NB4 (cell line): ENCODE data around the gene LMO1.
A peak's percentile ranks its signal among the peaks of the same experiment; 100 is the strongest.

Experiments used
- DNase-seq: peaks from one replicate; pipeline ENCODE4 v3.0.0; 2010; ENCODE audit warnings: low read depth
- H3K4me3 ChIP-seq: one replicate; pipeline ENCODE4 v1.5.1; 2011; ENCODE audit warnings: mild to moderate bottlenecking, low read depth, low read length, moderate library complexity
- CTCF ChIP-seq: IDR thresholded peaks from one replicate; pipeline ENCODE4 v1.5.1; 2012; ENCODE audit warnings: low read depth, low read length
- MAX ChIP-seq: IDR thresholded peaks from 2 replicates; pipeline ENCODE4 v1.6.1; 2011; ENCODE audit warnings: low read depth, low read length
- MYC ChIP-seq: IDR thresholded peaks from 2 replicates; pipeline ENCODE4 v1.6.1; 2011; ENCODE audit warnings: low read depth, low read length
- POLR2A ChIP-seq: IDR thresholded peaks from 2 replicates; pipeline ENCODE4 v1.6.1; 2011; ENCODE audit warnings: mild to moderate bottlenecking; ENCODE audit not compliant: insufficient read length; ENCODE audit errors: extremely low read depth

Gene LMO1

GRCh38 chr11:8230178-8230859 lies 33.4 kb downstream of the LMO1 start:
- DNase-seq = no peak
- TF ChIP-seq CTCF (peak; percentile 13), MYC (no peak), MAX (no peak)

GRCh38 chr11:8229299-8230177 lies 34.1 kb downstream of the LMO1 start:
- DNase-seq = no peak
- TF ChIP-seq CTCF = no peak
- TF ChIP-seq POLR2A = no peak
- TF ChIP-seq MAX = no peak
- TF ChIP-seq MYC = no peak
- H3K4me3 ChIP-seq = no peak overlapping the region

More at GRCh38 chr11:8230178-8230859, 33.4 kb downstream of the LMO1 start:
- no peak overlapping the region for H3K4me3 ChIP-seq

- DNase-seq = no peak
- H3K4me3 ChIP-seq = no peak overlapping the region
- no peak for TF ChIP-seq MAX
- TF ChIP-seq POLR2A = no peak
- no peak for TF ChIP-seq MYC
- no peak for TF ChIP-seq CTCF
Measured at GRCh38 chr11:8228231-8228630, 35.4 kb downstream of the LMO1 start.

GRCh38 chr11:8227156-8228152 lies 36.2 kb downstream of the LMO1 start:
- no peak for DNase-seq
- TF ChIP-seq CTCF = no peak
- no peak for TF ChIP-seq MAX
- no peak for TF ChIP-seq POLR2A
- TF ChIP-seq MYC = no peak
- H3K4me3 ChIP-seq = no peak overlapping the region

- TF ChIP-seq POLR2A (no peak), CTCF (peak; percentile 89)
- no peak overlapping the region for H3K4me3 ChIP-seq
- peak; percentile 72 for DNase-seq
Measured at GRCh38 chr11:8225589-8226036, 38.1 kb downstream of the LMO1 start.
